HepG2 (cell line): ENCODE results near the gene COPS7A. TPM values are rescaled to one million over a fixed set of nuclear protein-coding genes. Genes with fewer than 3 reads are reported as not detected.

ENCODE experiments used
- ATF2 ChIP-seq: sonication (generic); formaldehyde crosslinking; IDR thresholded peaks from 2 replicates; pipeline ENCODE4 v1.4.0; 2020; ENCODE audit warnings: missing genetic modification reagents
- ATF7-NPFF ChIP-seq: sonication (generic); formaldehyde crosslinking; IDR thresholded peaks from 2 replicates; pipeline ENCODE4 v1.8.1; 2023; ENCODE audit warnings: mild to moderate bottlenecking, low read depth, missing genetic modification reagents, moderate library complexity
- CBX5 ChIP-seq: sonication (generic); formaldehyde crosslinking; IDR thresholded peaks from 2 replicates; pipeline ENCODE4 v1.4.0; 2020; ENCODE audit warnings: missing genetic modification reagents, borderline replicate concordance
- CCAR2 ChIP-seq: fragments of 200-400 bp; formaldehyde crosslinking; optimal IDR thresholded peaks from 2 replicates; pipeline ENCODE3; 2018; ENCODE audit warnings: low read depth, mild to moderate bottlenecking, low read length, moderate library complexity
- E2F5 ChIP-seq: sonication (generic); formaldehyde crosslinking; conservative IDR thresholded peaks from 2 replicates; pipeline ENCODE4 v1.4.0; 2020; ENCODE audit warnings: missing genetic modification reagents
- FOXJ3 ChIP-seq: sonication (generic); formaldehyde crosslinking; IDR thresholded peaks from 2 replicates; pipeline ENCODE4 v1.4.0; 2020; ENCODE audit warnings: missing genetic modification reagents, mild to moderate bottlenecking, borderline replicate concordance
- HOXA3 ChIP-seq: sonication (generic); formaldehyde crosslinking; IDR thresholded peaks from 2 replicates; pipeline ENCODE4 v1.5.0; 2020; ENCODE audit warnings: missing genetic modification reagents
- HOXD1 ChIP-seq: sonication (generic); formaldehyde crosslinking; IDR thresholded peaks from 2 replicates; pipeline ENCODE4 v1.5.0; 2020; ENCODE audit warnings: missing genetic modification reagents
- IRX3 ChIP-seq: sonication (generic); formaldehyde crosslinking; IDR thresholded peaks from 2 replicates; pipeline ENCODE4 v1.8.1; 2023; ENCODE audit warnings: mild to moderate bottlenecking, low read depth, missing genetic modification reagents, borderline replicate concordance
- LBX2 ChIP-seq: sonication (generic); formaldehyde crosslinking; IDR thresholded peaks from 2 replicates; pipeline ENCODE4 v1.5.0; 2020; ENCODE audit warnings: missing genetic modification reagents, mild to moderate bottlenecking, borderline replicate concordance
- MTF1 ChIP-seq: sonication (generic); formaldehyde crosslinking; IDR thresholded peaks from 2 replicates; pipeline ENCODE4 v1.5.0; 2020; ENCODE audit warnings: missing genetic modification reagents
- MXD4 ChIP-seq: IDR thresholded peaks from 2 replicates; pipeline ENCODE4 v1.6.1; 2016; ENCODE audit warnings: mild to moderate bottlenecking, missing biosample characterization, missing genetic modification reagents
- NCOA2 ChIP-seq: sonication (generic); formaldehyde crosslinking; IDR thresholded peaks from 2 replicates; pipeline ENCODE4 v1.8.0; 2022; ENCODE audit warnings: inconsistent platforms
- NFYB ChIP-seq: sonication (generic); formaldehyde crosslinking; IDR thresholded peaks from 2 replicates; pipeline ENCODE4 v1.4.0; 2020; ENCODE audit warnings: missing genetic modification reagents
- SOX5 ChIP-seq: IDR thresholded peaks from 2 replicates; pipeline ENCODE4 v1.6.1; 2016; ENCODE audit warnings: borderline replicate concordance
- TMF1 ChIP-seq: sonication (generic); formaldehyde crosslinking; IDR thresholded peaks from 2 replicates; pipeline ENCODE4 v1.8.1; 2022; ENCODE audit warnings: low read depth, missing genetic modification reagents
- TOE1 ChIP-seq: sonication (generic); formaldehyde crosslinking; IDR thresholded peaks from 2 replicates; pipeline ENCODE4 v1.4.0; 2020; ENCODE audit warnings: mild to moderate bottlenecking, missing genetic modification reagents
- XRCC5 ChIP-seq: fragments of 200-400 bp; formaldehyde crosslinking; optimal IDR thresholded peaks from 2 replicates; pipeline ENCODE3; 2017; ENCODE audit warnings: mild to moderate bottlenecking, low read length
- ZBTB37 ChIP-seq: sonication (generic); formaldehyde crosslinking; IDR thresholded peaks from 2 replicates; pipeline ENCODE4 v1.4.0; 2020; ENCODE audit warnings: mild to moderate bottlenecking, missing genetic modification reagents
- ZNF331 ChIP-seq: sonication (generic); formaldehyde crosslinking; IDR thresholded peaks from 2 replicates; pipeline ENCODE4 v1.4.0; 2020; ENCODE audit warnings: missing genetic modification reagents
- ZNF382 ChIP-seq: sonication (generic); formaldehyde crosslinking; IDR thresholded peaks from 2 replicates; pipeline ENCODE4 v1.5.0; 2020; ENCODE audit warnings: missing genetic modification reagents, mild to moderate bottlenecking, borderline replicate concordance
- ZNF430 ChIP-seq: sonication (generic); formaldehyde crosslinking; IDR thresholded peaks from 2 replicates; pipeline ENCODE4 v1.9.0; 2021; ENCODE audit warnings: mild to moderate bottlenecking, missing genetic modification reagents
- ZNF460 ChIP-seq: sonication (generic); formaldehyde crosslinking; IDR thresholded peaks from 2 replicates; pipeline ENCODE4 v1.5.1; 2020; ENCODE audit warnings: missing genetic modification reagents, mild to moderate bottlenecking, borderline replicate concordance
- ZNF563 ChIP-seq: sonication (generic); formaldehyde crosslinking; IDR thresholded peaks from 2 replicates; pipeline ENCODE4 v1.8.0; 2022; ENCODE audit warnings: mild to moderate bottlenecking, moderate library complexity, missing genetic modification reagents
- ZNF616 ChIP-seq: sonication (generic); formaldehyde crosslinking; IDR thresholded peaks from 2 replicates; pipeline ENCODE4 v1.5.0; 2020; ENCODE audit warnings: low read depth, mild to moderate bottlenecking, missing genetic modification reagents
- ZNF747 ChIP-seq: sonication (generic); formaldehyde crosslinking; IDR thresholded peaks from 2 replicates; pipeline ENCODE4 v1.8.1; 2023; ENCODE audit warnings: missing genetic modification reagents, mild to moderate bottlenecking, borderline replicate concordance
- polyA plus RNA-seq, 8 experiments: library from polyadenylated mRNA; depleted of rRNA in 3 of 8; stranded (reverse) in 7 of 8; unstranded in 1 of 8; fragments of >200 nt; fragmentation: Illumina TruSeq in 4 of 8; extraction: Trizol in 4 of 8; gene quantifications; 2 replicates each; pipeline versions ENCODE4 v1.2.1 to v1.2.3, GENCODE V29; 2011 to 2016; ENCODE audit warnings: low read depth in 4 of 8, missing spikeins in 1 of 8, mixed read lengths in 1 of 8; ENCODE audit not compliant: insufficient read depth in 1 of 8
- total RNA-seq, 5 experiments: library from RNA; depleted of rRNA; stranded (reverse); fragments of >200 nt; fragmentation: Illumina TruSeq; extraction: Trizol; gene quantifications; 2 replicates each; pipeline ENCODE4 v1.2.3, GENCODE V29; 2016; ENCODE audit warnings: low read depth in 1 of 5

COPS7A gene
- total and polyA plus RNA-seq, 2 of the 13 experiments (the other 11 are each of a cell fraction or from before 2014, with no cell fraction given): 40.0 to 73.6 TPM

GRCh38 chr12:6778574-6779550 is 55.0 kb downstream of the COPS7A start (continued):
- no peak for TF ChIP-seq NFYB (CRISPR knock-in tag)
- no peak for TF ChIP-seq ZNF430 (CRISPR knock-in tag)
- 0 out of 2 replicates have a peak, but pooled peaks have one; percentile 42 for TF ChIP-seq ZNF747 (CRISPR knock-in tag)
- no peak for TF ChIP-seq FOXJ3
- no peak for TF ChIP-seq ZNF382 (CRISPR knock-in tag)
- no peak for TF ChIP-seq IRX3 (CRISPR knock-in tag)
- TF ChIP-seq ATF7-NPFF (CRISPR knock-in tag): 0 out of 2 replicates have a peak, but pooled peaks have one; percentile 23
- TF ChIP-seq MTF1 (CRISPR knock-in tag): no peak
- peak; percentile 52; the same call in 1 of the 2 replicates for TF ChIP-seq SOX5 (CRISPR knock-in tag)
- TF ChIP-seq CBX5: peak; percentile 92; the same call in 1 of the 2 replicates
- peak; percentile 56; the same call in 1 of the 2 replicates for TF ChIP-seq ATF2 (CRISPR knock-in tag)
- TF ChIP-seq ZBTB37 (CRISPR knock-in tag): 0 out of 2 replicates have a peak, but pooled peaks have one; percentile 9
- no peak for TF ChIP-seq HOXD1
- peak; percentile 65; the same call in 1 of the 2 replicates for TF ChIP-seq MXD4 (CRISPR knock-in tag)
- peak; percentile 86 for TF ChIP-seq ZNF616
- TF ChIP-seq ZNF331: peak; percentile 53
- peak; percentile 87 for TF ChIP-seq XRCC5
- peak; percentile 42; the same call in 1 of the 2 replicates for TF ChIP-seq ZNF563 (CRISPR knock-in tag)
- no peak; the same call in 1 of the 2 replicates for TF ChIP-seq TOE1 (CRISPR knock-in tag)
- peak; percentile 50 for TF ChIP-seq NCOA2 (CRISPR knock-in tag)
- TF ChIP-seq HOXA3 (CRISPR knock-in tag): peak; percentile 75; the same call in 1 of the 2 replicates
- no peak for TF ChIP-seq E2F5 (CRISPR knock-in tag)
- TF ChIP-seq CCAR2: no peak
- no peak for TF ChIP-seq TMF1
- no peak for TF ChIP-seq LBX2 (CRISPR knock-in tag)
- TF ChIP-seq ZNF460 (CRISPR knock-in tag): no peak; the same call in 1 of the 2 replicates
